Lower leg skin (tissue), 3 donors: ENCODE data around the gene BRCC3.

Source experiments
- CTCF ChIP-seq, 3 donors: fragments of 450-650 bp; IDR thresholded peaks; one replicate each; pipeline ENCODE4 v1.5.1; 2016; ENCODE audit warnings: antibody characterized with exemption in 3 of 3, mild to moderate bottlenecking in 3 of 3, moderate library complexity in 2 of 3
- POLR2A ChIP-seq, 2 donors: fragments of 450-650 bp; IDR thresholded peaks; one replicate each; pipeline ENCODE4 v1.6.1; 2016 to 2017; ENCODE audit warnings: antibody characterized with exemption in 2 of 2, mild to moderate bottlenecking in 1 of 2, moderate library complexity in 1 of 2

DNA sequence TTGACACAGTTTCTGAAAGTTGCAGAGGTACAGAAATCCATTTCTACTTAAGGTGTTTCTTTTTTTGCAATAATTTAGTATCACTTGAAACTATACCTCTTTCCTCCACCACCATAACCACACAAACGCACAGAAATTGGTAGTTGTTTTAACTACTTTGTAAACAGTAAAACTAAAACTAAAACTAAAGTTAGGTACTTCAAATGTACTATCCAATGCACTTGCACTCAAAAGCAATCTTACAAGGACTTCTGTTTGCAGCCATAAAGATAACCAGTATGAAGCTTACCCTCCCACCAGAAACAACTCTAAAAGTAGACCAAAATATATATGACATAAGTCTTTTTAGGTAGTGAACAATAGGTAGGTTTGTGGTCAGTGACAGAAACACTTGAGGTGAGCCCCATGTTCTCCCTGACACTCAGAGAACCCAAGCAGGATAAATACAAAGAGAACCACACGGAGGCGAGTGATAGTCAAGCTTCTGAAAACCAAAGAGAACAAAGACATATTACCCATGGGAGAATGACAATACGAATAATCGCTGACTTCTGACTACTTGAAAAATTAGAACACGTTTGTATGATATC is 72.7 kb downstream of the BRCC3 start:
- TF ChIP-seq CTCF (IDR thresholded peaks at IDR 0.05) (no peak), POLR2A (IDR thresholded peaks at IDR 0.05) (no peak)
